ENCODE measurements around the gene IL17B. TPM values are rescaled to one million over a fixed set of nuclear protein-coding genes. Genes with fewer than 3 reads are reported as not detected.

Gene IL17B
- total RNA-seq, 1 experiment from 2014 or later, result not detected

DNA sequence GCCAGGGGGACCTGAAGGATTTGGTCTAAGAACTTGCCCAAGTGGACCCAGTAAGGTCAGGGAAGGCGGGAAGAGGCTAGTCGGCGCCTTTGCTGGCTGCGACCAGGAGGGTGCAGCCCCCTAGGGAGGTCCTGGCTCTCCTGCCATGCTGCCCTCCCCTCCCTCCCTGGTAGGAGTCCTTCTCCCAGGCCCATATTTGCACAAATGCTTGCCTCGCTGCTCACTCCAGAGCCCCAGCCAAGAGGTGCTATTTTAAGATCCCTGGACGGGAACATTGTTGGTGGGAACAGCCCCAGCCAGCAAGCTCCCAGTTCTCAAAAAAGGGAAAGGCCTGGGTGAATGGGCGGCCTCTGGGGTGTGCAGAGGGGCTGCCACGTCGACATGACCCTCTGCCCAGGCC lies 4.3 kb upstream of the IL17B start (continued):
- TF ChIP-seq, protein P1, sequence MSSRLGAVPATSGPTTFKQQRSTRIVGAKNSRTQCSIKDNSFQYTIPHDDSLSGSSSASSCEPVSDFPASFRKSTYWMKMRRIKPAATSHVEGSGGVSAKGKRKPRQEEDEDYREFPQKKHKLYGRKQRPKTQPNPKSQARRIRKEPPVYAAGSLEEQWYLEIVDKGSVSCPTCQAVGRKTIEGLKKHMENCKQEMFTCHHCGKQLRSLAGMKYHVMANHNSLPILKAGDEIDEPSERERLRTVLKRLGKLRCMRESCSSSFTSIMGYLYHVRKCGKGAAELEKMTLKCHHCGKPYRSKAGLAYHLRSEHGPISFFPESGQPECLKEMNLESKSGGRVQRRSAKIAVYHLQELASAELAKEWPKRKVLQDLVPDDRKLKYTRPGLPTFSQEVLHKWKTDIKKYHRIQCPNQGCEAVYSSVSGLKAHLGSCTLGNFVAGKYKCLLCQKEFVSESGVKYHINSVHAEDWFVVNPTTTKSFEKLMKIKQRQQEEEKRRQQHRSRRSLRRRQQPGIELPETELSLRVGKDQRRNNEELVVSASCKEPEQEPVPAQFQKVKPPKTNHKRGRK (CRISPR knock-in tag; IDR thresholded peaks at IDR 0.05; ENCODE audit: borderline replicate concordance), result no peak

DNA sequence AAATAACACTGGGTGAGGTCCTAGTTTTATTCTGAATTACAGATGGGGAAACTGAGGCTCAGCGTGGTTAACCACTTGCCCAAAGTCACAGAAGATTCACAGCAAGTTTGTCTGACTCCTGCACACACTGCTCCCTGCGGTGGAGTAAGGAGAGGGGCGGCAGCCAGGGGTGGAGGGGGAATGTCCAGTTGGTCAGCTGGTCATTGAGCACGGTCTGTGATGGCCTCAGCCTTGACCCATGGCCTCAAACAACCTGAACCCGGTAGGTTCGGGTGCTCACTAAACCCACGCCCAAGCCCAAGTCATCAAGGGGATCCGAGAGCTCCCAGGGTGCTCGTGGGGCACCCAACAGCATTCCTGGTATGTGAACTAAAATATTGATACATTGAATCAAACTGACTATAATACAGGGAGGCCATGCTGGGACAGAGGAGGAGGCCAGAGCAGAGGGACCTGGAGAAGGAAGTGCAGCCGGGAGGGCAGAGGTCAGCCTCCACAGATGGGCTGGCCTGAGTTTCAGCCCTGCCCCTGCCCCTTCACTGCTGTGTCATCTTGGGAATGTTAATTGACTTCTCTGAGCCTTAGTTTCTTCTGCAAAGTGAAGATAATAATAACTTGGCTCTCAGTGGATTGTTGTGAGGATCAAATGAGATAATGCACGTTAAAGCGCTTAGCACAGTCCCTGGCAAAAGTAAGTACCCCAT lies 3.6 kb upstream of the IL17B start:
- Mint-ChIP-seq H3K27me3 (ENCODE audit: low read depth) (no peaks in the 10 kb centered on the region), H3K27ac (no peak overlapping the region), H3K4me1 (peaks cover 12% of the 10 kb centered on the region), H3K36me3 (no peaks in the 10 kb centered on the region), H3K9me3 (no peaks in the 10 kb centered on the region), H3K4me3 (no peak overlapping the region)
- ATAC-seq (no peak), DNase-seq (ENCODE audit: low spot score) (no peak)
- TF ChIP-seq ZNF416 (CRISPR knock-in tag; IDR thresholded peaks at IDR 0.05), result no peak
- no peak for TF ChIP-seq GABPB1 (CRISPR knock-in tag; IDR thresholded peaks at IDR 0.05)
- no peak for TF ChIP-seq SMAD4 (CRISPR knock-in tag; IDR thresholded peaks at IDR 0.05)
- no peak for TF ChIP-seq ZNF121 (CRISPR knock-in tag; IDR thresholded peaks at IDR 0.05)
- ChIA-PET CTCF (interaction anchor here (0.7 to 3.5 kb wide), 14 partner anchors 8 to 236 kb away, joined by 3 to 110 read pairs (median 10); partner anchors contain the start of gene PCYOX1L), POLR2A (no interaction called here)

DNA sequence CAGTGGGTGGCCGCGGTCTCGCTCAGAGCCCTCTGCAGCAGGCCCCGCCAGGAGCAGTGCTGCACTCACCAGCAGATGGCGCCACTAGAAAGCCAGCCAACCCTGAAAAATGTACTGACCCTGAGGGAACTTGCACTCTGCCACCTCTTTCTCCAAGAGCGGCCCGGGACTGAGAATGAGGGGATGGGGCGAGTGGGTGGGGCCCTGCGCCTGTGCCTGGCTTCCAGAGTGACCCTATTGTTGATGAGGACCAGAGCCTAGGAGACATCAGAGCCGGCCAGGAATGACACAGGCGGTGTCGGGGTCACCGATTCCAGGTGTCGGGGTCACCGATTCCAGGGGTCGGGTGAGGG lies 2.9 kb upstream of the IL17B start:
- DNase-seq (ENCODE audit: low spot score), result peak; percentile 93
- peak; percentile 91 for ATAC-seq
- CTCF ChIA-PET, result interaction anchor here (0.5 to 3.5 kb wide), 35 partner anchors 8 to 253 kb away, joined by 3 to 110 read pairs (median 5); partner anchors contain the start of genes GRPEL2 and PCYOX1L
- Mint-ChIP-seq H3K27me3 (ENCODE audit: low read depth) (no peaks in the 10 kb centered on the region), H3K36me3 (no peaks in the 10 kb centered on the region), H3K4me3 (no peak overlapping the region), H3K9me3 (0 out of 2 replicates have a peak, but pooled peaks cover 4% of the 10 kb centered on the region), H3K4me1 (peaks cover 12% of the 10 kb centered on the region), H3K27ac (no peak overlapping the region)
- TF ChIP-seq ESRRA (CRISPR knock-in tag; IDR thresholded peaks at IDR 0.05; ENCODE audit: borderline replicate concordance) (no peak), KAT7 (CRISPR knock-in tag; IDR thresholded peaks at IDR 0.05; ENCODE audit: borderline replicate concordance) (0 out of 2 replicates have a peak, but pooled peaks have one; percentile 45), GTF2I (CRISPR knock-in tag; conservative IDR thresholded peaks at IDR 0.05) (no peak), CREB1 (CRISPR knock-in tag; IDR thresholded peaks at IDR 0.05) (no peak), ZNF219 (CRISPR knock-in tag; IDR thresholded peaks at IDR 0.05; ENCODE audit: borderline replicate concordance) (no peak), RELA (CRISPR knock-in tag; IDR thresholded peaks at IDR 0.05; ENCODE audit: borderline replicate concordance) (no peak)
- TF ChIP-seq, protein P2, sequence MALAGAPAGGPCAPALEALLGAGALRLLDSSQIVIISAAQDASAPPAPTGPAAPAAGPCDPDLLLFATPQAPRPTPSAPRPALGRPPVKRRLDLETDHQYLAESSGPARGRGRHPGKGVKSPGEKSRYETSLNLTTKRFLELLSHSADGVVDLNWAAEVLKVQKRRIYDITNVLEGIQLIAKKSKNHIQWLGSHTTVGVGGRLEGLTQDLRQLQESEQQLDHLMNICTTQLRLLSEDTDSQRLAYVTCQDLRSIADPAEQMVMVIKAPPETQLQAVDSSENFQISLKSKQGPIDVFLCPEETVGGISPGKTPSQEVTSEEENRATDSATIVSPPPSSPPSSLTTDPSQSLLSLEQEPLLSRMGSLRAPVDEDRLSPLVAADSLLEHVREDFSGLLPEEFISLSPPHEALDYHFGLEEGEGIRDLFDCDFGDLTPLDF (CRISPR knock-in tag; IDR thresholded peaks at IDR 0.05), result no peak
- TF ChIP-seq, protein P3, sequence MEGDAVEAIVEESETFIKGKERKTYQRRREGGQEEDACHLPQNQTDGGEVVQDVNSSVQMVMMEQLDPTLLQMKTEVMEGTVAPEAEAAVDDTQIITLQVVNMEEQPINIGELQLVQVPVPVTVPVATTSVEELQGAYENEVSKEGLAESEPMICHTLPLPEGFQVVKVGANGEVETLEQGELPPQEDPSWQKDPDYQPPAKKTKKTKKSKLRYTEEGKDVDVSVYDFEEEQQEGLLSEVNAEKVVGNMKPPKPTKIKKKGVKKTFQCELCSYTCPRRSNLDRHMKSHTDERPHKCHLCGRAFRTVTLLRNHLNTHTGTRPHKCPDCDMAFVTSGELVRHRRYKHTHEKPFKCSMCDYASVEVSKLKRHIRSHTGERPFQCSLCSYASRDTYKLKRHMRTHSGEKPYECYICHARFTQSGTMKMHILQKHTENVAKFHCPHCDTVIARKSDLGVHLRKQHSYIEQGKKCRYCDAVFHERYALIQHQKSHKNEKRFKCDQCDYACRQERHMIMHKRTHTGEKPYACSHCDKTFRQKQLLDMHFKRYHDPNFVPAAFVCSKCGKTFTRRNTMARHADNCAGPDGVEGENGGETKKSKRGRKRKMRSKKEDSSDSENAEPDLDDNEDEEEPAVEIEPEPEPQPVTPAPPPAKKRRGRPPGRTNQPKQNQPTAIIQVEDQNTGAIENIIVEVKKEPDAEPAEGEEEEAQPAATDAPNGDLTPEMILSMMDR (IDR thresholded peaks at IDR 0.05), result peak; percentile 92
- TF ChIP-seq, protein P4, sequence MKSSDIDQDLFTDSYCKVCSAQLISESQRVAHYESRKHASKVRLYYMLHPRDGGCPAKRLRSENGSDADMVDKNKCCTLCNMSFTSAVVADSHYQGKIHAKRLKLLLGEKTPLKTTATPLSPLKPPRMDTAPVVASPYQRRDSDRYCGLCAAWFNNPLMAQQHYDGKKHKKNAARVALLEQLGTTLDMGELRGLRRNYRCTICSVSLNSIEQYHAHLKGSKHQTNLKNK (CRISPR knock-in tag; IDR thresholded peaks at IDR 0.05), result no peak
- TF ChIP-seq, protein P5, sequence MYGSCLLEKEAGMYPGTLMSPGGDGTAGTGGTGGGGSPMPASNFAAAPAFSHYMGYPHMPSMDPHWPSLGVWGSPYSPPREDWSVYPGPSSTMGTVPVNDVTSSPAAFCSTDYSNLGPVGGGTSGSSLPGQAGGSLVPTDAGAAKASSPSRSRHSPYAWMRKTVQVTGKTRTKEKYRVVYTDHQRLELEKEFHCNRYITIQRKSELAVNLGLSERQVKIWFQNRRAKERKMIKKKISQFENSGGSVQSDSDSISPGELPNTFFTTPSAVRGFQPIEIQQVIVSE (CRISPR knock-in tag; IDR thresholded peaks at IDR 0.05; ENCODE audit: borderline replicate concordance), result no peak
- POLR2A ChIA-PET, result no interaction called here
